ENCODE results near the gene TIMP2. TPM values are rescaled to one million over a fixed set of nuclear protein-coding genes. Genes with fewer than 3 reads are reported as not detected.

Gene TIMP2
- total and polyA plus RNA-seq, 2 experiments from 2014 or later: 20.9 to 63.3 TPM

DNA sequence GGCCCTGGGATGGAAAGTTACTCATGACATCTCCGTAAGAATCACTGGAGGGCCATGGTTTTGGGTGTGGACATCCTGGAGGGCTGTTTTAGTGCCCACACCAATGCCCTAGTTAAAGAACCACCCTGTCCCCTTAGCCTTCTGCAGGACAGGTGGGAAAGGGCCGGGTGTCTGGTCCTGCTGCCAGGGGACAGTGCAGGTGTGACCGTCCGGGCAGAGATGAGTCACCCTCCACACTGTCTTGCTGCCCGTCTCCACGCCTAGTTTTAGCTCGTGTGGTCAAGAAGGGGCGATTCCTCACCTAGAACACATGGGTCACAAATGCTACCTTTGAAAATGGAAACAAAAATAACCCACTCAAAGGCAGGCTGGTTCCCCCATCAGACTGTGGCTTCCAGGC, 39.2 kb downstream of the TIMP2 start:
- Histone ChIP-seq H3K4me1 (ENCODE audit: insufficient read depth) (peaks cover 31% of the 10 kb centered on the region), H3K9me2 (replicated peaks; ENCODE audit: insufficient read depth) (no peaks in the 10 kb centered on the region), H2AFZ (no peak overlapping the region), H4K20me1 (ENCODE audit: insufficient read depth, poor library complexity, severe bottlenecking) (peaks cover 5% of the 10 kb centered on the region), H3K27me3 (no peaks in the 10 kb centered on the region), H3K36me3 (replicated peaks; ENCODE audit: insufficient read depth, low read depth) (no peaks in the 10 kb centered on the region), H3K9me3 (ENCODE audit: low read depth) (no peaks in the 10 kb centered on the region), H3K27ac (no peak overlapping the region), H3K79me2 (peaks cover 85% of the 10 kb centered on the region), H3K4me2 (no peak overlapping the region), H3K4me3 (no peak overlapping the region)
- TF ChIP-seq EZH2phosphoT487 (IDR thresholded peaks at IDR 0.05; ENCODE audit: low read depth, severe bottlenecking, unreplicated experiment) (no peak), EZH2 (IDR thresholded peaks at IDR 0.05; ENCODE audit: borderline replicate concordance) (no peak)
- TF ChIP-seq, protein P1, sequence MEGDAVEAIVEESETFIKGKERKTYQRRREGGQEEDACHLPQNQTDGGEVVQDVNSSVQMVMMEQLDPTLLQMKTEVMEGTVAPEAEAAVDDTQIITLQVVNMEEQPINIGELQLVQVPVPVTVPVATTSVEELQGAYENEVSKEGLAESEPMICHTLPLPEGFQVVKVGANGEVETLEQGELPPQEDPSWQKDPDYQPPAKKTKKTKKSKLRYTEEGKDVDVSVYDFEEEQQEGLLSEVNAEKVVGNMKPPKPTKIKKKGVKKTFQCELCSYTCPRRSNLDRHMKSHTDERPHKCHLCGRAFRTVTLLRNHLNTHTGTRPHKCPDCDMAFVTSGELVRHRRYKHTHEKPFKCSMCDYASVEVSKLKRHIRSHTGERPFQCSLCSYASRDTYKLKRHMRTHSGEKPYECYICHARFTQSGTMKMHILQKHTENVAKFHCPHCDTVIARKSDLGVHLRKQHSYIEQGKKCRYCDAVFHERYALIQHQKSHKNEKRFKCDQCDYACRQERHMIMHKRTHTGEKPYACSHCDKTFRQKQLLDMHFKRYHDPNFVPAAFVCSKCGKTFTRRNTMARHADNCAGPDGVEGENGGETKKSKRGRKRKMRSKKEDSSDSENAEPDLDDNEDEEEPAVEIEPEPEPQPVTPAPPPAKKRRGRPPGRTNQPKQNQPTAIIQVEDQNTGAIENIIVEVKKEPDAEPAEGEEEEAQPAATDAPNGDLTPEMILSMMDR (IDR thresholded peaks at IDR 0.05; ENCODE audit: poor library complexity): no peak
- WGBS (ENCODE audit: low lambda C conversion rate, missing lambda C conversion rate): 93% methylated on average over 8 of the region's 8 CpGs
- no peak for DNase-seq (ENCODE audit: low spot score)

DNA sequence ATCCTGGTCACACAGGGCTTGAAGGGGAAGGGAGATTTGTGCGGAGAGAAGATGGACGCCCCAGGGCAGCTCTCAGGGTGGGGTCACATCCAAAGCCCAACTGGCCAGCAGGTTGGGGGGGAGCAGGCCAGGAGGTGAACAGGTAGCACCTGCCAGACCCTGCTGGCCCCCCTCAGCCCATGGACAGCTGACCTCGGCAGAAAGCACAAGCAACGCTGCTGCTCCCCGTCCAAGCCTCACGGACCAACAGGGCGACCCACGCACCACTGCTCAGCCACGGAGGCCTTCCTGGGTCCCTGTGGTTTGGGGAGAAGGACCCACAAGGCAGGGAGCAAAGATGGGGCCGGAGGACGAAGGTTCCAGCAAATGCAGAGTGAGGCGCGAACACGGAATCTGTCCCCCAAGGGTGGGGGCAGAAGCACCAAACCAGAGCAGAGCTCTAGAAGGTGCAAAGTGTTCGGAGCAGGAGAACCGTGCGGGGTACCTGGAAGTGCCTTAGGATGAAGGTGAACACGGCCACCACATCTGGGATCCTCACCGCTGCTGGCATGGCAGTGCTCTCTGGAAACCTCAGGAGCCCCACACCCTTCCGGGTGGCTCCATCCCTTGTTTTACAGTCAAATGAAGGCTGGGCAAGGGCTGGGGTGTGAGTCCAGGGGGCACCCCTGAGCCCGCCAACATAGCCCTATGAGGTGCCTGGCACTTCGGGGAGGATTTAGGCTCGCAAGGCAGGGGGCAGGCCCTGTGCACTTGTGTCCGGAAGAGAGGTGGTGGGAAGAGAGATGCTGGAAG, 40.1 kb downstream of the TIMP2 start:
- Histone ChIP-seq H2AFZ (no peak overlapping the region), H3K79me2 (peaks cover 85% of the 10 kb centered on the region), H3K27me3 (no peaks in the 10 kb centered on the region), H3K4me2 (peak overlapping the region; percentile 75), H3K36me3 (replicated peaks; ENCODE audit: insufficient read depth, low read depth) (no peaks in the 10 kb centered on the region), H3K4me3 (no peak overlapping the region), H3K9me3 (ENCODE audit: low read depth) (no peaks in the 10 kb centered on the region), H4K20me1 (ENCODE audit: insufficient read depth, poor library complexity, severe bottlenecking) (peaks cover 8% of the 10 kb centered on the region), H3K9me2 (replicated peaks; ENCODE audit: insufficient read depth) (no peaks in the 10 kb centered on the region), H3K27ac (peak overlapping the region; percentile 92), H3K4me1 (ENCODE audit: insufficient read depth) (peaks cover 31% of the 10 kb centered on the region)
- TF ChIP-seq, protein P1 (IDR thresholded peaks at IDR 0.05; ENCODE audit: poor library complexity): no peak
- TF ChIP-seq EZH2 (IDR thresholded peaks at IDR 0.05; ENCODE audit: borderline replicate concordance) (no peak), EZH2phosphoT487 (IDR thresholded peaks at IDR 0.05; ENCODE audit: low read depth, severe bottlenecking, unreplicated experiment) (no peak)
- 95% methylated on average over 24 of the region's 24 CpGs for WGBS (ENCODE audit: low lambda C conversion rate, missing lambda C conversion rate)
- no peak for DNase-seq (ENCODE audit: low spot score)

- H2AFZ ChIP-seq: no peak overlapping the region
- peak overlapping the region; percentile 75 for H3K4me2 ChIP-seq
- no peaks in the 10 kb centered on the region for H3K9me3 ChIP-seq (ENCODE audit: low read depth)
- peaks cover 32% of the 10 kb centered on the region for H3K4me1 ChIP-seq (ENCODE audit: insufficient read depth)
- H3K36me3 ChIP-seq (replicated peaks; ENCODE audit: insufficient read depth, low read depth): no peaks in the 10 kb centered on the region
- H3K9me2 ChIP-seq (replicated peaks; ENCODE audit: insufficient read depth): no peaks in the 10 kb centered on the region
- H4K20me1 ChIP-seq (ENCODE audit: insufficient read depth, poor library complexity, severe bottlenecking): peaks cover 10% of the 10 kb centered on the region
- H3K27ac ChIP-seq: peak overlapping the region; percentile 92
- H3K4me3 ChIP-seq: no peak overlapping the region
- no peak for TF ChIP-seq EZH2 (IDR thresholded peaks at IDR 0.05; ENCODE audit: borderline replicate concordance)
- TF ChIP-seq EZH2phosphoT487 (IDR thresholded peaks at IDR 0.05; ENCODE audit: low read depth, severe bottlenecking, unreplicated experiment): no peak
- TF ChIP-seq, protein P1 (IDR thresholded peaks at IDR 0.05; ENCODE audit: poor library complexity): no peak
- H3K79me2 ChIP-seq: peaks cover 80% of the 10 kb centered on the region
- H3K27me3 ChIP-seq: no peaks in the 10 kb centered on the region
- no peak for DNase-seq (ENCODE audit: low spot score)
- WGBS (ENCODE audit: low lambda C conversion rate, missing lambda C conversion rate): 60% methylated on average over 20 of the region's 20 CpGs
Measured at GRCh38 chr17:78884148-78884825, 40.9 kb downstream of the TIMP2 start.
